ENCODE measurements around the gene CD248.
A peak's percentile ranks its signal among the peaks of the same experiment; 100 is the strongest.

Gene CD248

DNA sequence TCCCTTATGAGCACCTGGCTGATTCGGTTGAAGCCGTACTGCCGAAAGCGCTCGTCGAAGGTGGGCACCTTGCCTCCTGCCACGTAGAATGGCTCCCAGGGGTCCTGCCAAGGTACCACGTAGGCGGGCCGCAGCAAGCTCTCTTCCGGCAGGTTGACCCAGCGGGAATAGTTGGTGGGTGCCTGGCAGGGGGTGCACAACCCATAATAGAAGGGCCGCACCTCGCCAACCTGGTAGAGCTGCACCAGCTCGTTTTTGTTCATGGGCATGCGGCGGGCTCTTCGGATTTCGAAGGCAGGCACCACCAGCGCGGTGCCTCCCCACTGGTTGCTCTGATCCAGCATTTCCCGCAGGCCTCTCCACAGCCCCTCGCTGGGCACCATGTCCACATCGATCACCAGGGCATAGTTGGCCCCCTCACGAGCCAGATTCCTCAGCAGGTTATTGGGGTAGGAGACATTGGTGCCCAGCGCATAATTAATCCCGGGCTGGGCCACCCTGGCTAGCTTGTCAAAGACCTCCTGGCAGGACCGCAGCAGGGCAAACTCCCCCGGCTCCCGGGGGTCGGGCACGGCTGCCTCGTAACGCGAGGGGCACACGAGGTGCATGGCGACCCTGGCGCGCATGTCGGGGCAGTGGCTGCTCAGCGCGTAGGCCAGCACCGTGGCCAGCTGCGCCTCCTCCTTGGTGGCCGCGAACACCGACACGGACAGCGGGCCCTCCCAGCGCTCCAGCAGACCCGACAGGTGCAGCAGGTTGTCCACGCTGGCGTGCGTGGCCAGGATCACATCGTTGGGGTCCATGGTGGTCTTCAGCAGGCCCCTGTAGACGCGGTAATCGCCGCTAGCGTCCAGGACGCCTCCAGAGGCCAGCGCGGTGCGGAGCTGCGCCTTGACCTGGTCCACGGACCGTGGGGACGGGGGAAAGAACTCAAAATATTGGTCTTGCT lies 29.9 kb upstream of the CD248 start:
- peak overlapping the region; percentile 96 for H3K9ac ChIP-seq (ENCODE audit: low read depth, low read length)
- H3K36me3 ChIP-seq (ENCODE audit: insufficient read depth, low read length), result no peaks in the 10 kb centered on the region; the same call in 1 of the 2 replicates
- H3K9me3 ChIP-seq (ENCODE audit: control insufficient read depth, insufficient read depth, low read length), result no peaks in the 10 kb centered on the region
- 0 out of 2 replicates have a peak, but pooled peaks cover 2% of the 10 kb centered on the region for H3K4me1 ChIP-seq (ENCODE audit: insufficient read depth, low read length)

GRCh38 chr11:66345316-66345649 lies 28.4 kb upstream of the CD248 start:
- H3K9ac ChIP-seq (ENCODE audit: low read depth, low read length), result peak overlapping the region; percentile 92; the same call in 1 of the 2 replicates
- H3K36me3 ChIP-seq (ENCODE audit: insufficient read depth, low read length), result no peaks in the 10 kb centered on the region; the same call in 1 of the 2 replicates
- H3K9me3 ChIP-seq (ENCODE audit: control insufficient read depth, insufficient read depth, low read length), result no peaks in the 10 kb centered on the region
- 0 out of 2 replicates have a peak, but pooled peaks cover 2% of the 10 kb centered on the region for H3K4me1 ChIP-seq (ENCODE audit: insufficient read depth, low read length)

DNA sequence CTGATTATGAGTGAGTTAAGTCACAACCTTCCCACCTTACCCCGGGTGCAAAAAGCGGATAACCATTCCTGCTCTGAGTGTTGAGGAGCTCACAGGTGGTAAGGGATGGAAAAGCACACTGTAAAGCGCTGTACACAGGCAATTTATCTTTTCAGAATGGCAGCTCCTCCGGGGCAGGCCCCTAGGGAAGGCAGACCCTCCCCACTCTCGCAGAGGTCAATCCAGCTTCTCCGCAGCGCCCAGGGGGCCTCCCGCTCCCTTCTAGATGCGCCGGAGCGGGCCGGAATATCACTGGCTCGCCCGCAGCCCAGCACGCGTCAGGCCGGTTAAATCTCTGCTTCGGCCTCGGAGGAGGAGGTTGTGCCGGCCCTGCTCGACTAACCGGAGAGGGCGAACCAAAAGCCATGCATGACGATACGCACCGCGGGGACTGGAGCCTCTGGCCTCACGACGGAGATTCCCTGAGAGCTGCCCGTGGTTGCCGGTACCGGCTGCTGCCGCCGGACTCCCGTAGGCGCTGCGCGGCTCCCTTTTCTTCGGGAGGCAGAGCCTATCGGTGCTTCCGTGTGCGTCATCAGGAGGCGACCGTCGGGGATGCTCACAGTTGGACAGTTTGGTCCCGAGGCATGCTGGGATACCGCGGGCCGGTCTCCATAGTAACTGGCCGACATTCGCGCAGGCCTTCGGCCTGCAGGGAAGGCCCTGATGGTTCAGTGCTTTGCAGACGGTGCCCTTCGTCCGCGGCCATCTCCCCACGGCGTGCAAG lies 27.9 kb upstream of the CD248 start, which contains the start of gene BRMS1:
Gene BRMS1, minus strand, starts transcription at position 555 of the 766 bp plus-strand sequence. CDS start 2,870 bp downstream, outside the sequence.
- no peaks in the 10 kb centered on the region for H3K9me3 ChIP-seq (ENCODE audit: control insufficient read depth, insufficient read depth, low read length)
- H3K36me3 ChIP-seq (ENCODE audit: insufficient read depth, low read length), result no peaks in the 10 kb centered on the region; the same call in 1 of the 2 replicates
- H3K4me1 ChIP-seq (ENCODE audit: insufficient read depth, low read length), result 0 out of 2 replicates have a peak, but pooled peaks cover 2% of the 10 kb centered on the region
- peak within 1 kb of the TSS; percentile 92 for H3K9ac ChIP-seq (ENCODE audit: low read depth, low read length)

DNA sequence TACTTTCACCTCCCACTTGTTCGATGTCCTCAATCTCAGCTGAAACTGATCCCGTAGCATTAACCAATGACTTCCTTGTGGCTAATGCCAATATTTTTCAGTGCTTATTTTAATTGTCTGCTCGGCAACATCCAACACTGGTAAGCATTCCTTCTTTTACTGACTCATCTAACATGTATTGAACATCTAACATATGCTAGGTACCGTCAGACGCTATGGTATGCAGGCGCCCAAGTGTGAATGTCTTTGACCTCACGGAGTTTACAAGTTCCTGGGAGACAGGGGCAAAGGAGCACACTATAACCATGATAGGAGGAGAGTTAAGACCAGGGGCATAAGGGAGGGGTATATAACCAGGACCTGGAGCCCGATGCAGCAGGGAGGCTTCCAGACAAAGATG lies 26.3 kb upstream of the CD248 start:
- H3K4me1 ChIP-seq (ENCODE audit: insufficient read depth, low read length), result 0 out of 2 replicates have a peak, but pooled peaks cover 2% of the 10 kb centered on the region
- no peaks in the 10 kb centered on the region; the same call in 1 of the 2 replicates for H3K36me3 ChIP-seq (ENCODE audit: insufficient read depth, low read length)
- H3K9me3 ChIP-seq (ENCODE audit: control insufficient read depth, insufficient read depth, low read length), result no peaks in the 10 kb centered on the region
- no peak overlapping the region for H3K9ac ChIP-seq (ENCODE audit: low read depth, low read length)

- Histone ChIP-seq H3K36me3 (ENCODE audit: insufficient read depth, low read length) (no peaks in the 10 kb centered on the region; the same call in 1 of the 2 replicates), H3K9ac (ENCODE audit: low read depth, low read length) (no peak overlapping the region), H3K9me3 (ENCODE audit: control insufficient read depth, insufficient read depth, low read length) (no peaks in the 10 kb centered on the region), H3K4me1 (ENCODE audit: insufficient read depth, low read length) (0 out of 2 replicates have a peak, but pooled peaks cover 2% of the 10 kb centered on the region)
Measured at GRCh38 chr11:66341502-66342126, 24.8 kb upstream of the CD248 start.

DNA sequence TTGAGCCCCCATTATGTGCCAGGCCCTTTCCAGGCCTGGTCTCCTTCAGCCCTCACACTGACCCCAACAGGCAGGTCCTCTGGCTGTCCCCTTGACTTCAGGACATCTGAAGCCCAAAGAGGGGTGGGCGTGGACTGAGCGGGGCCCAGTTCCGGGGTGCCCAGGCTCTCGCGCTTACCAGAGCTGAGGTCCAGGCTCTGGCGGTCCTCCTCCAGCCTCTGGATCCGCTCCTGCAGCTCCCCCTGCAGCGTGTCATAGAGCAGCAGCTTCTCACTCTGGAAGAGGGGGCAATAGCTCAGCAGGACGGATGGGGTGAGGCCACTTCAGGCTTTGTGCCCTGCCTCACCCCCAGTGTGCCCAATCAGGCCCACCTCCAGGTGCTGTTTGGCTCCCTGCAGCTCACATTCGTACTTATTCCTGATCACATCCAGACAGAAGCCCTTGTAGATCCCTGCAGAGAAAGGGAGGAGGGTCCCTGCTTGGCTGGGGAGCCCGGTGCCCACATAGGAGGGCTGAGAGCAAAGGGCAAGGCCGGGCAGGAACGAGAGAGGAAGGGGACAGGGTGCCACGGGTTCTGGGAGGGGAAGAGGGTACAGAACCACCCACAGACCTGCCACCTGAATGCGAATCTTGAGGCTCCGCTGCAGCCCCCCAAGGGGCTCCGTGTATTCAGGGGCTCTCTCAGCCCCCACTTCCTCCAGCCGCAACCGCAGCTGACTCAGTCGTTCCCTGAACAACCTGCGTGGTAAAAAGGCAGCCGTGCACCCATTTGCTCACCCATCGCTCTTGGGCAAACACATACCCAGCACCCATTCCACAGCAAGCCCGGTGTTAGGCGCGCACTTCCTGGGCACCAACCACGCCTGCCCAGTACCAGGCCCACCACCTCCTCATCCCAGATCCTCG lies 24.0 kb upstream of the CD248 start:
- Histone ChIP-seq H3K36me3 (ENCODE audit: insufficient read depth, low read length) (no peaks in the 10 kb centered on the region; the same call in 1 of the 2 replicates), H3K9me3 (ENCODE audit: control insufficient read depth, insufficient read depth, low read length) (no peaks in the 10 kb centered on the region), H3K4me1 (ENCODE audit: insufficient read depth, low read length) (peaks cover 2% of the 10 kb centered on the region; the same call in 1 of the 2 replicates), H3K9ac (ENCODE audit: low read depth, low read length) (no peak overlapping the region)

DNA sequence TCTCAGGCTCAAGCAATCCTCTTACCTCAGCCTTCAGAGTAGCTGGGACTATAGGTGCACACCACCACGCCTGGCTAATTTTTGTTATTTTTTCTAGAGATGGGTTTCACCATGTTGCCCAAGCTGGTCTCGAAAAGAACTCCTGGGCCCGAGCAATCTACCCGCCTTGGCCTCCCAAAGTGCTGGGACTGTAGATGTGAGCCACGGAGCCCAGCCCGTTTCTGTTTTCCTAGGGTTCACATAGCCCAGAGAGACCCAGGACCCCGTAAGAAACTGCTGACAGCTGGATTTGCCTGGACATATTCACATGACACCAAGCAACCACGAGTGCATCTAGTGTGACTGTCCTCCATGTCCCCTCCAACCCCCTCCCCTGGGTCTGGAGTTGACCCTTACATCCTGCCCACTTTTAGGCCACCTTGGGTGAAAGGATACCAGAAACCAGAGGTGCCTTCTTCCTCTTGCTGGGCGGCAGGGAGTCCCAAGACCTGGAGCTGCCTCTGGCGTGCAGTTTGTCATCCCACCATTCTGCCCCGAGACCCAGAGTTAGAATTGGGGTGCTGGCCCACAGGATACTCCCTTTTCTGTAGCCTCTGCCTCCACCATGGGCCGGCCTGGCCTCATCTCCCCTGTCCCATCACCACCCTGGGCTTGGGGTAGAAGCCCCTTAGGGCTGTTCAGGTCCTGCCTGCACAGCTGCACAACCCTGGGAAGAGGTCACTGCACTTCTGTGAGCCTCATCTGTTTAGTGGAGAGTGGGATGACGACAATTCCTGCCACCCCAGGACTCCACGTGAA lies 23.0 kb upstream of the CD248 start:
- H3K4me1 ChIP-seq (ENCODE audit: insufficient read depth, low read length), result no peaks in the 10 kb centered on the region; the same call in 1 of the 2 replicates
- no peaks in the 10 kb centered on the region for H3K9me3 ChIP-seq (ENCODE audit: control insufficient read depth, insufficient read depth, low read length)
- H3K36me3 ChIP-seq (ENCODE audit: insufficient read depth, low read length), result no peaks in the 10 kb centered on the region; the same call in 1 of the 2 replicates
- H3K9ac ChIP-seq (ENCODE audit: low read depth, low read length), result no peak overlapping the region

GRCh38 chr11:66339162-66339675 lies 22.4 kb upstream of the CD248 start:
- no peaks in the 10 kb centered on the region for H3K9me3 ChIP-seq (ENCODE audit: control insufficient read depth, insufficient read depth, low read length)
- H3K4me1 ChIP-seq (ENCODE audit: insufficient read depth, low read length), result no peaks in the 10 kb centered on the region; the same call in 1 of the 2 replicates
- no peaks in the 10 kb centered on the region; the same call in 1 of the 2 replicates for H3K36me3 ChIP-seq (ENCODE audit: insufficient read depth, low read length)
- H3K9ac ChIP-seq (ENCODE audit: low read depth, low read length), result no peak overlapping the region

GRCh38 chr11:66338276-66339161 lies 21.7 kb upstream of the CD248 start:
- H3K9ac ChIP-seq (ENCODE audit: low read depth, low read length), result no peak overlapping the region
- H3K4me1 ChIP-seq (ENCODE audit: insufficient read depth, low read length), result no peaks in the 10 kb centered on the region; the same call in 1 of the 2 replicates
- H3K9me3 ChIP-seq (ENCODE audit: control insufficient read depth, insufficient read depth, low read length), result no peaks in the 10 kb centered on the region
- no peaks in the 10 kb centered on the region; the same call in 1 of the 2 replicates for H3K36me3 ChIP-seq (ENCODE audit: insufficient read depth, low read length)

- H3K36me3 ChIP-seq (ENCODE audit: insufficient read depth, low read length), result no peaks in the 10 kb centered on the region; the same call in 1 of the 2 replicates
- no peak overlapping the region for H3K9ac ChIP-seq (ENCODE audit: low read depth, low read length)
- no peaks in the 10 kb centered on the region; the same call in 1 of the 2 replicates for H3K4me1 ChIP-seq (ENCODE audit: insufficient read depth, low read length)
- no peaks in the 10 kb centered on the region for H3K9me3 ChIP-seq (ENCODE audit: control insufficient read depth, insufficient read depth, low read length)
Measured at GRCh38 chr11:66337103-66337899, 20.5 kb upstream of the CD248 start.
